Posterior cingulate gyrus (tissue), 11 donors: ENCODE results near the gene FBXO28.
A peak's percentile ranks its signal among the peaks of the same experiment; 100 is the strongest.

ENCODE experiments used
- DNase-seq, 10 donors: peaks; one replicate each; pipeline versions ENCODE4 v3.0.0 to v3.0.0-alpha.2; 2020 to 2021; ENCODE audit warnings: mixed read lengths in 3 of 10
- intact Hi-C: fragments of 100-400 bp; cut with DNase I; formaldehyde crosslinking; loops from one replicate; pipeline ENCODE4 v1.15.1; 2023

Gene FBXO28

DNA sequence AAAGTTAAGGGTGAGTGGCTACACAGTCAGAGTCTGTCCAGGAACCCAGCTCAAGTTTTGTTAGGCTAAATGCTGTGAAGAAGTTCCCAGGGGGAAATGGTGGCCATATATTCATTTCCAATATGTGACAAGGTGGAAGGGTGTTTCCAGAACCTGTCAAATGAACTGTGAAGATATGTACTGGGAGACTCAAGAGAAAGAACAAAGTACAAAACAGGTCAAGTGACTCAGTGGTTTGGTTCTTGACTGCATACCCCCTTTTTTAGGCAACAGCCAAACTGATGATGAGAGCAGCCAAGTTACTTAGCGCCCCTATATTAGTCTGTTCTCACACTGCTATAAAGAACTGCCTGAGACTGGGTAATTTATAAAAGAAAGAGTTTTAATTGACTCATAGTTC lies 18.6 kb upstream of the FBXO28 start:
- intact Hi-C loops, result no loop called here
- no peak for DNase-seq

- intact Hi-C loops, result no loop called here
- DNase-seq, result no peak
These were observed 18.0 kb upstream of the FBXO28 start for GRCh38 chr1:224095867-224096266.

DNA sequence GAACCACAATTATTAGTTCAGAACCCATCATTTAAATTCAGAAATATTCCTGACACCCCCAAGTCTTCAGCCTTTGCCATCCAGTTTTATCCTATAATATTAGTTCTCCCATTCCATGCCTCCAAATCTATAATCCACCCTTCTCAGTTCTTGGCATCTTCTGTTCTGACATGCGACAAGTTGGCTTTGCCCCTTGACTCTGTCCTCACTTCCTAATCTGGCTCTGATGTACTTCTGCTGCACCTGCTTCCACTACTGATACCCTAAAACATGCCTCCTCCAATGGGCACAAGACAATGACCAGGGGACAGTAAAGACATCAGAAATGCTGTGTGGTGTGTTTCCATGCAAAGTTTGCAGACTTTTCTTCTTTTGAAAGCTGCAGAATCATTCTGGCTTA lies 17.1 kb upstream of the FBXO28 start:
- no peak for DNase-seq
- intact Hi-C loops, result no loop called here

DNA sequence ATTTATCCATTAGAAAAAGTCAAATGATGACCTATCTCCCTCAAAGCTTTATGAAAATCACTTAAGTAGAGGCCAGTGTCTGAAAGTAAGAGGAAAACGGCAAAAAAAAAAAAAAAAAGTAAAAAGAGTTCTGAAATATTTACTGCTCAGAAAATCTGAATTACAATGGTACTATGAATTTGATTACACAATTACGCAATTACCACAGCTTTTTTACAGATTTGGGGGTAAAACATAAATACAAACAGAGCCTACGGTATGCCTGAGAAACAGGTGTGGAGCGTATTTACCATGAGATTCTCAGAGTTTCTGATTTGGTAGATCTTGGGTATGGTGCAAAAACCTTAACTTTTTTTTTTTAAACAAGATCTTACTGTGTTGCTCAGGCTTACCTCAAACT lies 15.9 kb upstream of the FBXO28 start:
- intact Hi-C loops, result no loop called here
- DNase-seq, result no peak

GRCh38 chr1:224106568-224107281 lies 7.2 kb upstream of the FBXO28 start:
- no peak for DNase-seq
- intact Hi-C loops, result no loop called here

DNA sequence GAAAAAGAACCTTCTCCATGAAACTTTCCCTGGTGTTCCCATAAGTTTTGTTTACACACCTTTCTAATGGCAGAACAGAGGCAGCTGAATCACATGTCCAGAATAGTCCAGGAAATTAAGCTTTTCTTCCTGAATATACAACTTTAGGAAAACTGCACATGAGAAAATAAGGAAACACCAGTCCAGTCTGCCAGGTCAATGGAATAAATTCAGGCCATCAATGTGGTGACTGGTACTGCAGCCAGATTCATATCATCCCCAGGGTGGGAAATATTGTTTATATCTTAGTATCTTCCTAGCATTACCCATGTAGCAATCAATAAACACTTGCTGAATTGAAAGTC lies 6.7 kb upstream of the FBXO28 start:
- DNase-seq, result no peak
- intact Hi-C loops, result no loop called here

GRCh38 chr1:224108991-224109390 lies 4.9 kb upstream of the FBXO28 start:
- intact Hi-C loops, result no loop called here
- no peak for DNase-seq

GRCh38 chr1:224109981-224110380 lies 3.9 kb upstream of the FBXO28 start:
- intact Hi-C loops, result loop anchor here (10.0 kb wide), 2 partner anchors 75 to 325 kb away; partner anchors contain the start of genes DEGS1 and WDR26
- DNase-seq, result no peak

GRCh38 chr1:224113005-224113404 lies 906 bp upstream of the FBXO28 start:
- intact Hi-C loops, result loop anchor here (10.0 kb wide), 2 partner anchors 72 to 322 kb away; partner anchors contain the start of genes DEGS1 and WDR26

DNA sequence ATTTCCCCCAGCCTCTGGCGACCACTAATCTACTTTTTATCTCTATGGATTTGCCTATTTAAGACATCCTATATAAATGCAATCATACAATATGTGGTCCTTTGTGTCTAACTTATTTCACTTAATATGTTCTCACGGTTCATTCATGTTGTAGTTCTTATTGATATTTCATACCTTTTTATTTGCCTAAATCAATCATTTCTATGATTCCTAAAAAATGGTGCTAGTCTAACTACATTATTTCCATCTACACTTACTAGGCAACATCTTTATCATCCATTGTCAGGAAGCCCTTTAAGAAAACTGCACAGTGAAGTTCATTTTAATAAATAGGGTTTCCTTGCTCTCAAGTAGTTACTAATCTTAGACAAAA lies 380 bp upstream of the FBXO28 start:
- DNase-seq, result no peak
- intact Hi-C loops, result loop anchor here (10.0 kb wide), 2 partner anchors 71 to 321 kb away; partner anchors contain the start of genes DEGS1 and WDR26

More at GRCh38 chr1:224113005-224113404, 906 bp upstream of the FBXO28 start:
- no peak for DNase-seq

GRCh38 chr1:224114787-224115175 lies 870 bp downstream of the FBXO28 start:
- intact Hi-C loops, result loop anchor here (5.0 to 10.0 kb wide), 3 partner anchors 70 to 343 kb away; partner anchors contain the start of genes DEGS1 and WDR26
- DNase-seq, result peak in 1 of 10 donors; percentile 21

DNA sequence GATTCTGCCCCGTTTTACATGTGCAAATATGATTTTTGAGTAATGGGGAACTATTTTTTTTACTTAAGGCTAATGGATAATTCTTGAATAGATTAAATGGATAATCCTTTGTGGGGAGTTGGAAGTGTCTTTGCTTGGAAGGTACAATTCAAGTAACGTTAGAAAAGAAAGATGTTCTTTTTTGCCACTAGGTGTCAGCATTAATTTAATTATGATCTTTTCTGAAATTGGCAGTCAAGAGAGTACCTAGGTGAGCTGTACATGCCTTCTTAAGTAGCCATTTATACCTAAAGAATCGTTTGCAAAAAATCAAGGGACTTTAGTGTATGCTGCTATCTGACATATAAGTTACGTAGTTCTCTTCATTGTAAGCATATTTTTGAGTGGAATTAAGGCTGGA lies 2.2 kb downstream of the FBXO28 start:
- intact Hi-C loops, result loop anchor here (1.0 to 10.0 kb wide), 4 partner anchors 69 to 341 kb away; partner anchors contain the start of genes DEGS1 and WDR26
- no peak for DNase-seq

- DNase-seq, result no peak
- intact Hi-C loops, result loop anchor here (5.0 to 10.0 kb wide), 3 partner anchors 66 to 339 kb away; partner anchors contain the start of genes DEGS1 and WDR26
These were observed 4.8 kb downstream of the FBXO28 start for GRCh38 chr1:224118688-224119087.

- intact Hi-C loops, result no loop called here
These were observed 9.2 kb downstream of the FBXO28 start for GRCh38 chr1:224123136-224123535.

GRCh38 chr1:224124220-224124619 lies 10.3 kb downstream of the FBXO28 start:
- intact Hi-C loops, result no loop called here
- no peak for DNase-seq

More at GRCh38 chr1:224123136-224123535, 9.2 kb downstream of the FBXO28 start:
- no peak for DNase-seq

GRCh38 chr1:224127925-224128819 lies 14.3 kb downstream of the FBXO28 start:
- intact Hi-C loops, result no loop called here

DNA sequence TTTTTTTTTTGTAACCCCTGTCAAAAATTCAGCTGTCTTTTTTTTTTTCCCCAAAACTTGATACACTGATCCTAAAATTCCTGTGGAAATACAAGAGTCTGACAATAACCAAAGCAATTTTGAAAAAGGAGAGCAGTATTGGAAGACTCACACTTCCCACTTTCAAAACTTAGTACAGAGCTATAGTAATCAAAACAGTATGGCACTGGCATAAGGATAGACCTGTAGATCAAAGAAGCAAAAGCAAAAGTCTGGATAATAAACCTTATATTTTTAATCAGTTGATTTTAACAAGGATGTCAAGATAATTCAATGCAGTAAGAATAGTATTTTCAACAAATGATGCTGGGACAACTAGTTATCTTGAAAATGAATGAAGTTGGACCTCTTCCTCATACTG lies 17.3 kb downstream of the FBXO28 start:
- DNase-seq, result no peak

More at GRCh38 chr1:224127925-224128819, 14.3 kb downstream of the FBXO28 start:
- DNase-seq, result no peak

GRCh38 chr1:224132901-224133300 lies 19.0 kb downstream of the FBXO28 start:
- intact Hi-C loops, result no loop called here
- DNase-seq, result no peak

More for the DNA sequence above, 17.3 kb downstream of the FBXO28 start:
- intact Hi-C loops, result no loop called here

DNA sequence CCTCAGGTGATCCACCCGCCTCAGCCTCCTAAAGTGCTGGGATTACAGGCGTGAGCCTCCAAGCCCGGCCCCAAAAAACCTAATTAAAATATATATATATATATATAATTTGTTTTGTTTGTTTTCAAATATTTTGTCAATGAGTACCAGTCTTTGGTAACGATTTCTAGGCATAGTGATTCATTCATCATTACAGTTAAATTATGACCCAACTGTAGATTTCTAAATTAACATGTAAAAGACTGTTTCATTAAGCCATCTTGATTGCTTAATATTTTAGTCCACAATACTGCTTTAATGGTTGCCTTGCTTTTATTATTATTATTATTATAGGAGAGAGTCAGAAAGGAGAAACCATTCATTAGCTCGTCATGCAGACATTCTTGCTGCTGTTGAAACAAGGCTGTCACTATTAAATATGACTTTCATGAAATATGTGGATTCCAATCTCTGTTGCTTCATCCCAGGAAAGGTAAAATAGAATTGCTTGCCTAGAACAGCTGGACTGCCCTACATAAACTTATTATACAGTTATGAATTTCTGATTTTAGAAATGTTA lies 19.9 kb downstream of the FBXO28 start:
- intact Hi-C loops, result no loop called here

DNA sequence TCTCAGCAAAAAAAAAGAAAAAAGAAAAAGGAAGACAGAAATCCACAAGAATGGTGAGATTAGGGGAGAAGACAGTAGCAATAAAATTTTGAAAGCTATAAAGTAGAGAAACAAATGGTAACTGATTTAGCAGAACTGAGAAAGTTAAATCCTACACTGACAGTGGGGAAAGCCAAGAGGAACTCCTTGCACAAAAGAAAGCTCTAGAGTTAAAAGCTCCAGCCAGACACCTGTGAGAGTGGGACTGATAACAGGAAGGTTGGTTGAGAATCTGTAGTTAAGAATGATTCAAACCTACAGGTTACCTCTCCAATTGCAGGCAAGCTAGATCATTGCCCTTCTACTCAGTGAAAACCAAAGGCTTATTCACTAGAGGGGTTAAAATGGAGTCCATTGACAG lies 23.6 kb downstream of the FBXO28 start:
- intact Hi-C loops, result no loop called here
- DNase-seq, result no peak

More for the DNA sequence above, 19.9 kb downstream of the FBXO28 start:
- DNase-seq, result no peak

DNA sequence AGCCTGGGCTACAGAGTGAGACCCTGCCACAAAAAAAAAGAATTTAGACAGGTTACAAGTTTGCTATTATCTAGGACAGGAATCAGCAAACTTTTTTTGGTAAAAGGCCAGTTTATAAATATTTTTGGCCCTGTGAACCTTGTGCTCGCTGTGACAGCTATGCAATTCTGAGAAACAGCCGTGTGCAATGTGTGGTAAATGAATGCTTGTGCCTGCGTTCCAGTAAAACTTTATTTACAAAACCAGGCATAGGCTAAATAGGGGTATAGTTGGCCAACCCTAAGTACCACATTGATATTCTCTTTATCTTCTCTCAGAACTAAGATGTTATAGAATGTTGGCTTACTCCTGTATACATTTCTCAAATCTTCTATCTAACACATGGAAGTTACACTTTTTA lies 24.3 kb downstream of the FBXO28 start:
- DNase-seq, result no peak
- intact Hi-C loops, result no loop called here
